Measurements from ENCODE around the gene CDK12.
A peak's percentile ranks its signal among the peaks of the same experiment; 100 is the strongest.
"Not testable (repeated sequence)": the region's sequence is repeated elsewhere in the genome, so short reads cannot be mapped to it uniquely, and the experiment has no call there.

Gene CDK12

GRCh38 chr17:39507511-39507910, 46.2 kb downstream of the CDK12 start:
- no peak for DNase-seq (ENCODE audit: low read depth)

DNA sequence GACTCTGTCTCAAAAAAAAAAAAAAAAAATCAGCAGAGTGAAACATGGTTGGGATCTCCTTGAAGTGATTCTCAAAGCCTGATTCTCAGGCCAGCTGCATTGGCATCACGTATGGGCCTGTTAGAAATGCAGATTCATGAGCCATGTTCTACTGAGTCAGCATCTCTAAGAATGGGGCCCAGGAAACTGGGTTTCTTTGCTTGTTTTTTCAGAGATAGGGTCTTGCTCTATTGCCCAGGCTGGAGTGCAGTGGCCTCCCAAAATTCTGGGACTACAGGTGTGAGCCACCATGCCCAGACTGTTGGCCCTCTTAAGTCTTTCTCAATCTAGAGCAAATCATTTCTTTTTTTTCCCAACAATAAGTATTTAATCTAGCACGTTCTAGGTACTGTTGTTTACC, 47.7 kb downstream of the CDK12 start:
- DNase-seq (ENCODE audit: low read depth): no peak

GRCh38 chr17:39513309-39513708, 52.0 kb downstream of the CDK12 start:
- no peak for DNase-seq (ENCODE audit: low read depth)

- no peak for DNase-seq (ENCODE audit: low read depth)
Measured at GRCh38 chr17:39513915-39514314, 52.6 kb downstream of the CDK12 start.

GRCh38 chr17:39517224-39517623, 55.9 kb downstream of the CDK12 start:
- DNase-seq (ENCODE audit: low read depth): no peak

GRCh38 chr17:39525801-39526506, 64.7 kb downstream of the CDK12 start:
- DNase-seq (ENCODE audit: low read depth): no peak

GRCh38 chr17:39527220-39527813, 66.0 kb downstream of the CDK12 start:
- no peak for DNase-seq (ENCODE audit: low read depth)

DNA sequence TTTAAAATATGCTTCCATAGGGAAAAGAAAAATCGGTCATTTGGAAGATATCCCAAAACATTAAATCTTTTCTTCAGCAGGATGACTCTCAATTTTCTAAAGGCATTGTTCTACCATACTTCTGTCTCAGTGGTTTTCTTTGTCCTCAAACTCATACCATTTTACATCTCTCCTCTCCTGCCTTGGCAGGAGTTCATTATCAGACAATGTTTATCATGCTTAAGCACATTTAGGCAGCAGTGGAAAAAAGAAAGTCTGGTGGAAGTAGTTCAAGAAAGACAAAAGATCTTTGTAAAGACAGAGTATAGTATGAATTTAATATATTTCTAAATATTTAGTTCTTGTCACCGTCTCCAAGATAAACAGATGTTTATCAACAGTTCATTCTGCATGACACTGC, 68.2 kb downstream of the CDK12 start:
- DNase-seq (ENCODE audit: low read depth): no peak

DNA sequence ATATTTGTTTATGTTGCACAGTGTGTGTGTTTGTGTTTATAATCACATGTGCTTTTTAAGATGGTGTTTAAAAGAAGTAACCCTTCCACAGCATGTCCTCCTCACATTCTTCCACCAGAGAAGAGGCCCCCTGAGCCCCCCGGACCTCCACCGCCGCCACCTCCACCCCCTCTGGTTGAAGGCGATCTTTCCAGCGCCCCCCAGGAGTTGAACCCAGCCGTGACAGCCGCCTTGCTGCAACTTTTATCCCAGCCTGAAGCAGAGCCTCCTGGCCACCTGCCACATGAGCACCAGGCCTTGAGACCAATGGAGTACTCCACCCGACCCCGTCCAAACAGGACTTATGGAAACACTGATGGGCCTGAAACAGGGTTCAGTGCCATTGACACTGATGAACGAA, 69.2 kb downstream of the CDK12 start:
- no peak for DNase-seq (ENCODE audit: low read depth)

DNA sequence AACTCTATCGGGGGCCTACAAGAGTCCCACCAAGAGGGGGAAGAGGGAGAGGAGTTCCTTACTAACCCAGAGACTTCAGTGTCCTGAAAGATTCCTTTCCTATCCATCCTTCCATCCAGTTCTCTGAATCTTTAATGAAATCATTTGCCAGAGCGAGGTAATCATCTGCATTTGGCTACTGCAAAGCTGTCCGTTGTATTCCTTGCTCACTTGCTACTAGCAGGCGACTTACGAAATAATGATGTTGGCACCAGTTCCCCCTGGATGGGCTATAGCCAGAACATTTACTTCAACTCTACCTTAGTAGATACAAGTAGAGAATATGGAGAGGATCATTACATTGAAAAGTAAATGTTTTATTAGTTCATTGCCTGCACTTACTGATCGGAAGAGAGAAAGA, 70.0 kb downstream of the CDK12 start:
- DNase-seq (ENCODE audit: low read depth): no peak

- no peak for DNase-seq (ENCODE audit: low read depth)
Measured at GRCh38 chr17:39533891-39534290, 72.6 kb downstream of the CDK12 start.

DNA sequence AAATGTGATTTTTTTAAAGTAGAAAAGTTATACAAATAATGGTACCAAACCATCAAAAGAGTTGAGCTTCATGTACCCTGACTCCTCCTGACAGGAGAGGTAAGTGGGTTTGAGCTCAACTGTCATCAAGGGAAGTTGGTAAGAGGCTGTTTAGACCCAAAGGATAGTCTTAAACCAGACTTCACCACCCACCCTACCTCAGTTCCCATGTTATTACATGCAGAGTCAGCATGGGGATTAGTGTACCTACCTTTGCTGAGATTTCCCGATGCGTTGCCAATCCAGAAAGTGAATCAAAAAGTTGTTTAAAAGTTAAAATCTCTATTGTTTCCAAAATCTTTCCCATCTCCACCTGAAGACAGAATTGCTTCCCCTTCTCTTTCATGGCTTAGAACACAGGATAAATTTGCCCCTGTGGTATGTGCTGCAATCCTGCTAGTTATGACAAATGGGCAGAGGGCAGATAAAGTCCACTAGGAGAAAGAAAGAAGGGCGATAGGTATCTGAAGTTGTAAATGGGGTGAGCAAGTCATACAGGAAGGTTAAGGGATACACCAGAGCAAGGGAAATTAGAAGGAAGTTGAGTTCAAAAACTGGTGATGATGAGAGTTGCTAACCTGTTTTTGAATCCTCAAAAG, 73.6 kb downstream of the CDK12 start:
- DNase-seq (ENCODE audit: low read depth): no peak

DNA sequence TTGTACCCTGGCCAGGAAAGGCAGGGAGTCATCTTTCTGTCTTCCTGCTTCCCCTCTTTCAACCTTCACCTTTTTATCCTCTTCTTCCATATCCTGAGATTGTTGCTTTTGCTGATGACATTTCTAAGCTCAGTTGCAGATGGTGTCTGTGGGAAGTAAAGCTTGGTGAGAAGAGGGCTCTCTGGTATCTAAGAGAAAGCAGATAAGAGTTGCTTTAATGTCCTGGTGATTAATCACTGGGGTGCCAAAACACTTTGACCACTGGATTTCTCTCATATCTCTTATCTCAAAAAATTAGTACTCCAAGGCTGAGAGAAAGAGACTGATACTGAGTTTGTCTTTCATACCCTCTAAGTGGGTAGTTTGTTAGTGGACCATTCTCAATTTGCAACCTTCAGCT, 75.2 kb downstream of the CDK12 start:
- DNase-seq (ENCODE audit: low read depth): no peak

- not testable (repeated sequence) for DNase-seq (ENCODE audit: low read depth)
Measured at GRCh38 chr17:39537364-39537763, 76.1 kb downstream of the CDK12 start.

DNA sequence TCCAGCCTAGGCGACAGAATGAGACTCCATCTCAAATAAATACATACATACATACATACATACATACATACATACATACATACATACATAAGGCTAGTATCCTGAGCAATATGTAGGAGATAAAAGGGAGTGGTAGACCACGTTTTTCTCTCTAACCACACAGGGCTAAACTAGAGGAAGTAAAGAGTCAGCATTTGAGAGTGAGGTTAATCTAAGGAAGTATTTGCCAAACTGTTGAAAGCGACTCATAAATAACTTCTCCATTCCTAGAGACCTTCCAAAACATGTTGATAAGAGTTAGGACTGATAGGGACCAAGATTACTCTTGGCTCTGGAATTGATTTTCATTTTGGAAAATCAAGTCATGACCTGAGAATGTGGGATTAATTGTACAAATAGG, 77.6 kb downstream of the CDK12 start:
- no peak for DNase-seq (ENCODE audit: low read depth)

DNA sequence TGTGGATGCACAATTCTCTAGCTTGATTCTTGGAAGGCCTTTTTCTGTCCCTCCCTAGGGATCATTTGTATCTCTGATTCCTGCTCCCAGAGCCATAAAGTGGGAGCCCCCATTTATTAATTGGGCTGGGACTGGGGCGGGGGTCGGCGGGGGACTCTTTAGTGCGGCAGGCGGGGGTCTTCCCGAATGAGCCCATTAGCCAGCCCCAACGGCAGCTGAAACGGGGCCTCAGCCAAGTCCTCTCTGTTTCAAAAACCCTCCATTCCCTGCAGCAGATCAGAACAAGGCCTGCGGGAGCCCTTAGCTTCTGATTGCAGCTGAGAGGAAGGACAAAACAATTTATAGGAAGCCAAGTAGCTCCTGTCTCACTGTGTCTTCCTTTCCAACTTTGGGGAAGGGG, 79.3 kb downstream of the CDK12 start:
- no peak for DNase-seq (ENCODE audit: low read depth)

- DNase-seq (ENCODE audit: low read depth): no peak
Measured at GRCh38 chr17:39541652-39542051, 80.4 kb downstream of the CDK12 start.

DNA sequence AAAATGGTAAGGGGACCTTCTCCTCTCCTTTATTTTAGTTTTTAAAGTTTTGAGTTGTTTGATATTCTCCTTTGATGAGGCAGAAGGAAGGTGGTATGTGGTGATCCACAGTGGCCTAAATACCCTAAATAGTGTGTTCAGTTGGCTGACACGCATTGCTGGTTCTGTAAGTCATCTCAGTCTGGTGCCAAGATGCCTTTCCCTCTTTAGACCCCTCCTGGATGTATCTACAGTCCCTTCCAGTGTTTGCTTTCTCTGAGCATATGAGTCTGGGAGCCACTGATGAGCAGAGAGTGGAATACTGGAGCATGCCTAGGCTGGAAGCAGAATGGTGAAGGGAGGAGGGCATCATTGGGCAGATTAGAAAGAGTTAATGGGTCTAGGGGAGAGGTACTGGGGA, 81.9 kb downstream of the CDK12 start:
- no peak for DNase-seq (ENCODE audit: low read depth)

- DNase-seq (ENCODE audit: low read depth): no peak
Measured at GRCh38 chr17:39543664-39544063, 82.4 kb downstream of the CDK12 start.

- not testable (repeated sequence) for DNase-seq (ENCODE audit: low read depth)
Measured at GRCh38 chr17:39544361-39544760, 83.1 kb downstream of the CDK12 start.

- peak; percentile 51 for DNase-seq (ENCODE audit: low read depth)
Measured at GRCh38 chr17:39547713-39548478, 86.6 kb downstream of the CDK12 start.

DNA sequence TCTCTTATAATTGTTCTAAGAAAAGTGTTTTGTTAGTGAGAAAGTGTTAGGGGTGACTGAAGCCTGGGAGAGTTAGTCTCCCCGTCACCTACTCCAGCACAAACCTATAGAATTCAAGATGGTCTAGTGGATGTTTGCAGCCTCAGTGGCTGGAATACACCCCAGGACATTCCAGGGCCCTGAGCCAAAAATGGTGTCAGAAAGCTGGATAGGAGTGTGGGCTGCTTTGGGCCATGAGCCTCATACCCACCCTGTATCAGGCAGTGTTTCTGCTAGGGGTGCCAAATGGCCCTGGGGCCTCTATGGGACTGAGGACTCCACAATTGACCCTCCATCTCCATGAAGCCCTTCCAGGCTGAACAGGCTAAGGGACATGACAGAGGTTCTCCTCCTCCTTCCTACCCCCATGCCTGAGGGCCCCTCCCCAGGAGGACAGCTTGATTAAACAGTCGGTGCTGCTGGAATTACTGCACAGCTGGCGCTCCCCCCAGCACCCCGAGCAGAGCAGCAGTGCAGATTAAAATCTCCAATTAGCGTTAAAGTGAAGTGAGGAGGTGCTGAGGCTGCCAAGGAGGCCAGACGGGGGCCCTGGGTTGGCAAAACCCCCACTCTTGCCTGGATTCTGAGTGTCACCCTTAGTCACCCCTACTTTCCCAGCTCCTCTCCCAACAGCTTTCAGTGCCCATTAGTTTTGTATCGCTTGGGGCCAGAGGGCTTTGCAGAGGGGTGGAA, 87.4 kb downstream of the CDK12 start:
- no peak for DNase-seq (ENCODE audit: low read depth)
